Measurements from ENCODE around the gene XIRP2.

GRCh38 chr2:167052825-167053224, 164.5 kb downstream of the XIRP2 start:
- TF ChIP-seq, protein P1, sequence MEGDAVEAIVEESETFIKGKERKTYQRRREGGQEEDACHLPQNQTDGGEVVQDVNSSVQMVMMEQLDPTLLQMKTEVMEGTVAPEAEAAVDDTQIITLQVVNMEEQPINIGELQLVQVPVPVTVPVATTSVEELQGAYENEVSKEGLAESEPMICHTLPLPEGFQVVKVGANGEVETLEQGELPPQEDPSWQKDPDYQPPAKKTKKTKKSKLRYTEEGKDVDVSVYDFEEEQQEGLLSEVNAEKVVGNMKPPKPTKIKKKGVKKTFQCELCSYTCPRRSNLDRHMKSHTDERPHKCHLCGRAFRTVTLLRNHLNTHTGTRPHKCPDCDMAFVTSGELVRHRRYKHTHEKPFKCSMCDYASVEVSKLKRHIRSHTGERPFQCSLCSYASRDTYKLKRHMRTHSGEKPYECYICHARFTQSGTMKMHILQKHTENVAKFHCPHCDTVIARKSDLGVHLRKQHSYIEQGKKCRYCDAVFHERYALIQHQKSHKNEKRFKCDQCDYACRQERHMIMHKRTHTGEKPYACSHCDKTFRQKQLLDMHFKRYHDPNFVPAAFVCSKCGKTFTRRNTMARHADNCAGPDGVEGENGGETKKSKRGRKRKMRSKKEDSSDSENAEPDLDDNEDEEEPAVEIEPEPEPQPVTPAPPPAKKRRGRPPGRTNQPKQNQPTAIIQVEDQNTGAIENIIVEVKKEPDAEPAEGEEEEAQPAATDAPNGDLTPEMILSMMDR (IDR thresholded peaks at IDR 0.05 in 4 of 5, conservative IDR thresholded peaks at IDR 0.05 in 1 of 5), result no peak
- no peak for TF ChIP-seq POLR2A (IDR thresholded peaks at IDR 0.05)
